Memory B cell (primary cell): Measurements from ENCODE around the gene ADD1.

Source experiments
- ATAC-seq: fragments of 150-1000 bp; cut with Tn5 transposase; 2 replicates; pipeline ENCODE4 v1.10.0; 2021; ENCODE audit warnings: low read depth, mild to moderate bottlenecking, moderate library complexity
- DNase-seq, 2 donors: peaks; one replicate each; pipeline ENCODE4 v3.0.0; 2022; ENCODE audit warnings: low spot score in 2 of 2
- H3K27ac Mint-ChIP-seq: one replicate; pipeline ENCODE4 v1.8.0; 2022; ENCODE audit warnings: mild to moderate bottlenecking, moderate library complexity, mixed read lengths
- H3K27me3 Mint-ChIP-seq: one replicate; pipeline ENCODE4 v1.8.0; 2022; ENCODE audit warnings: mixed read lengths
- H3K36me3 Mint-ChIP-seq: one replicate; pipeline ENCODE4 v1.8.0; 2022; ENCODE audit warnings: mild to moderate bottlenecking, mixed read lengths
- H3K4me1 Mint-ChIP-seq: one replicate; pipeline ENCODE4 v1.8.0; 2022; ENCODE audit warnings: mixed read lengths
- H3K4me3 Mint-ChIP-seq: one replicate; pipeline ENCODE4 v1.8.0; 2022; ENCODE audit warnings: mild to moderate bottlenecking, moderate library complexity, mixed read lengths
- H3K9me3 Mint-ChIP-seq: one replicate; pipeline ENCODE4 v1.8.0; 2022; ENCODE audit warnings: mixed read lengths

The ADD1 gene

GRCh38 chr4:2800691-2801596, 42.7 kb upstream of the ADD1 start:
- DNase-seq = no peak
- Mint-ChIP-seq H3K27me3 (no peaks in the 10 kb centered on the region), H3K4me3 (peak overlapping the region; percentile 62), H3K9me3 (no peaks in the 10 kb centered on the region), H3K36me3 (no peaks in the 10 kb centered on the region), H3K4me1 (peaks cover 44% of the 10 kb centered on the region), H3K27ac (peak overlapping the region; percentile 47)
- ATAC-seq = peak; percentile 65

GRCh38 chr4:2802618-2803531, 40.8 kb upstream of the ADD1 start:
- no peak for ATAC-seq
- no peaks in the 10 kb centered on the region for H3K27me3 Mint-ChIP-seq
- DNase-seq = no peak
- H3K36me3 Mint-ChIP-seq = no peaks in the 10 kb centered on the region
- H3K4me3 Mint-ChIP-seq = no peak overlapping the region
- no peak overlapping the region for H3K27ac Mint-ChIP-seq
- peaks cover 58% of the 10 kb centered on the region for H3K4me1 Mint-ChIP-seq
- H3K9me3 Mint-ChIP-seq = no peaks in the 10 kb centered on the region

DNA sequence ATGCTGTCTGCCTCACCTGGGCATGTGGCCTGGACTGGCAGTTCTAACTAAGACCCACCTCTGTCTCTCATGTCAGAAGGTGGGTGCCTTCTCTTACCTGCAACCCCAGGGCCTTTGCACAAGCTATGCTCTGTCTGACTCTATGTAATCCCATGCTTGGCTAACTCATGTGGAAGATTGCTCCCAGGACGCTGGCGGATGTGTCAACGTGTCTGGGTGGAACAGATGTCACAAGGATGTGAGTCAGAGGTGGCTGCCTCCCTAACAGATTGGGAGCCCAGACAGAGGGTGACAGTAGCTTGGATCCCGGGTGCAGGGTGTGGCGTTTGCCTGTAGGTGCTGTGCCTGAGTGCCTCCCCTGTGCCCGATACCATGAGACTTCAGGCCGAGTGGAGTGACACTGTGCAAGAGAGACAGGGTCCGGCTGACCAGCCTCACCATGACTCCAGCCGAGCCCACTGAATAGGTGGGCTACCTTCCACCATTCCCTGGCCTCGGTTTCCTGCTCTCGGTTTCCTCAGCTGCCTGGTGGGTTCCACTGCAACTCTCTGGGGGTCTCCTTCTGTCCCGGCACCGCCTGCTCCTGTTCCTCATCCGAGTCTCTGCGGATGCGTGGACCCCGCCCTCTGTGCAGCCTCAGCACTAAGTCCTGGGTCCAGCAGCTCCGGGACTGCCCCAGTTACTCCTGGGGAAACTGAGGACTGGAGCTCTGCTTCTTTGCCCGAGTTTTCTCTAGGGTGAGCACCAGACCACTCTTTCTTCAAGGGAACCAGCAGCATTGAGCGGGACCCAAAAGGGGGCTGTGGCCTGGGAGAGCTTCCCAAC, 39.8 kb upstream of the ADD1 start:
- Mint-ChIP-seq H3K27me3 (no peaks in the 10 kb centered on the region), H3K4me1 (peaks cover 53% of the 10 kb centered on the region), H3K27ac (no peak overlapping the region), H3K9me3 (no peaks in the 10 kb centered on the region), H3K4me3 (no peak overlapping the region), H3K36me3 (no peaks in the 10 kb centered on the region)
- ATAC-seq = no peak
- no peak for DNase-seq

- Mint-ChIP-seq H3K36me3 (no peaks in the 10 kb centered on the region), H3K4me3 (no peak overlapping the region), H3K27ac (no peak overlapping the region), H3K9me3 (no peaks in the 10 kb centered on the region), H3K27me3 (no peaks in the 10 kb centered on the region), H3K4me1 (peaks cover 52% of the 10 kb centered on the region)
- DNase-seq (no peak), ATAC-seq (no peak)
These were observed 39.1 kb upstream of the ADD1 start for GRCh38 chr4:2804449-2804972.

- ATAC-seq = no peak
- H3K27ac Mint-ChIP-seq = peak overlapping the region; percentile 77
- H3K4me1 Mint-ChIP-seq = peaks cover 55% of the 10 kb centered on the region
- H3K36me3 Mint-ChIP-seq = no peaks in the 10 kb centered on the region
- no peak for DNase-seq
- H3K27me3 Mint-ChIP-seq = no peaks in the 10 kb centered on the region
- H3K4me3 Mint-ChIP-seq = peak overlapping the region; percentile 60
- no peaks in the 10 kb centered on the region for H3K9me3 Mint-ChIP-seq
These were observed 38.6 kb upstream of the ADD1 start for GRCh38 chr4:2804973-2805501.

- Mint-ChIP-seq H3K27me3 (no peaks in the 10 kb centered on the region), H3K36me3 (no peaks in the 10 kb centered on the region), H3K27ac (peak overlapping the region; percentile 77), H3K4me3 (peak overlapping the region; percentile 60), H3K4me1 (peaks cover 57% of the 10 kb centered on the region), H3K9me3 (no peaks in the 10 kb centered on the region)
- DNase-seq = no peak
- no peak for ATAC-seq
These were observed 37.8 kb upstream of the ADD1 start for GRCh38 chr4:2805712-2806389.

DNA sequence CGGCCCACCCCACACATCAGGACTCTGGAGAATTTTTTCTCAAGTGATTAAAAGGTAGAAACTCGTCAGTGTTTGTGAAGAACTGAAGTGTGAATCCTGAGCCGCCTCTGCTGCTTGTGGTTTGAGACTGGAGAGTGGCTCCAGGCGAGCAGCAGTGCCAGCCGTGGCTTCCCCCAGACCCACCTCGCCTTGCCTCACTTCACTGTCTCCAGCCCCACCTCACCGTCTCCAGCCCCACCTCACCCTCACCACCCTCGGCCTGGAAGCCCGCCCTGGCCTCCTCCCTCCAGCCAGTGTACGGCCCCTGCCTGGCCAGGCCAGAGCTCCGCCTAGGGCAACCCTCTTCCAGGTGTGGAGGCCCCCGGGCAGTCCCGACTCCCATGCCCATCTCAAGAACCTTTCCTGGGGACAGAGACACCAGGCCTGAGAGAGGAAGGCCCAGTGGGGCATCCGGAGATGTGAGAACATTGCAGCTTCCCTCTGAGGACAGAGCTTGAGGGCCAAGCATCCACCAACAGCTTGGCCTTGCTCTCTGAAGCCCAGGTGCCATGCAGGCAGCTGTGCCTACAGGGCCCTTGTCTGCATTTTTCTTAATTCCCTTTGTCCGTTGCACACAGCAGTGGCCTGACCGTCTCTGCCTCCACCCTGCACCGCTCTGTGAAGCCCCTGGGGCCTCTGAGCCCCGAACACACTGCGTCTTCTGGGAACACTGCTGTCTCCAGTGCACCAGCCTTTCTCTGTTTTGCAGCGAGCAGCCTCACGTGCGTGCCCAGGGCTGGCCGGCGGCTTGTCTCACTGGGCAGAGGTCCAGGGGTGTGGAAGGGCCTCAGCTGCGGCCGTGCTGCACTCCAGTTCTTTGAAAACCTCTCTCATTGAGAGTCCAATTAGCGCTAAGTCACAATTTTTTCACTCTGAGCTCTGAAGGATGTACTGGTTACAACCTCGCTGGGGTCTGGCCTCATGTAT, 37.0 kb upstream of the ADD1 start:
- ATAC-seq (peak; percentile 64), DNase-seq (no peak)
- H3K4me1 Mint-ChIP-seq = peaks cover 55% of the 10 kb centered on the region
- peak overlapping the region; percentile 77 for H3K27ac Mint-ChIP-seq
- H3K9me3 Mint-ChIP-seq = no peaks in the 10 kb centered on the region
- peak overlapping the region; percentile 60 for H3K4me3 Mint-ChIP-seq
- no peaks in the 10 kb centered on the region for H3K27me3 Mint-ChIP-seq
- H3K36me3 Mint-ChIP-seq = no peaks in the 10 kb centered on the region

- Mint-ChIP-seq H3K9me3 (no peaks in the 10 kb centered on the region), H3K36me3 (no peaks in the 10 kb centered on the region), H3K27ac (no peak overlapping the region), H3K4me3 (no peak overlapping the region), H3K4me1 (peaks cover 58% of the 10 kb centered on the region), H3K27me3 (no peaks in the 10 kb centered on the region)
- no peak for ATAC-seq
- no peak for DNase-seq
These were observed 36.1 kb upstream of the ADD1 start for GRCh38 chr4:2807571-2807970.

GRCh38 chr4:2808001-2808400, 35.6 kb upstream of the ADD1 start:
- Mint-ChIP-seq H3K27ac (peak overlapping the region; percentile 69), H3K9me3 (no peaks in the 10 kb centered on the region)

DNA sequence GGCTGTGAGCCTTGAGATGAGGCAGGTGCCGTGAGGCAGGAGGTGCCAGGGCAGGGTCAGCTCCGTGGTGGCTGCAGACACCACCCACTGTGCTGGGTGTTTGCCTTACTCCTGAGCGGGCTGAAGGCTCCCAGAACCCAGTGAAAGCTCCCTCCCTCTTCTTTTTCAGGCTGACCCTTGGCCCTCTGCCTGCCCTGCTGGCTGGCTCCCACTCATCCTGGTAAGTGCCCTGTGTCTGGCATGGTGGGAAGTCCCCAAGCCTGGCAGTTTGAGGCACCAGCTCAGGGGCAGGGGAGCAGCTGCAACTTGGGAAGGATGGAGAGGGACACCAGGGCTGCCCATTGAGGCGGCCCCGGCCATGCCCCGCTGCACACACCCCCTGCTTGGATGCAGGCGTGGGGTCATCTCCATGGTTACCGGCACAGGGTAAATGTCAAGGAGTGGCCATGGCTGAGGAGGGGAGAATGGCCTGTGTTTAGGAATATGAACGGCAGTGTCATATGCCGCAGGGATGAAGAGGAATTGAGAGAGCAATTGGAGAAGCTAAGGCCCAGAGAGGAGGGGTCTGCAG, 33.9 kb upstream of the ADD1 start:
- no peak for ATAC-seq
- H3K27me3 Mint-ChIP-seq = no peaks in the 10 kb centered on the region
- no peaks in the 10 kb centered on the region for H3K9me3 Mint-ChIP-seq
- H3K4me3 Mint-ChIP-seq = no peak overlapping the region
- H3K4me1 Mint-ChIP-seq = peaks cover 73% of the 10 kb centered on the region
- peak overlapping the region; percentile 48 for H3K27ac Mint-ChIP-seq
- no peaks in the 10 kb centered on the region for H3K36me3 Mint-ChIP-seq
- no peak for DNase-seq

More at GRCh38 chr4:2808001-2808400, 35.6 kb upstream of the ADD1 start:
- no peak for DNase-seq
- no peaks in the 10 kb centered on the region for H3K36me3 Mint-ChIP-seq
- ATAC-seq = no peak
- peaks cover 62% of the 10 kb centered on the region for H3K4me1 Mint-ChIP-seq
- H3K27me3 Mint-ChIP-seq = no peaks in the 10 kb centered on the region
- no peak overlapping the region for H3K4me3 Mint-ChIP-seq

GRCh38 chr4:2810388-2810787, 33.3 kb upstream of the ADD1 start:
- no peak overlapping the region for H3K4me3 Mint-ChIP-seq
- H3K4me1 Mint-ChIP-seq = peaks cover 68% of the 10 kb centered on the region
- no peaks in the 10 kb centered on the region for H3K27me3 Mint-ChIP-seq
- no peak overlapping the region for H3K27ac Mint-ChIP-seq
- no peak for DNase-seq
- no peak for ATAC-seq
- no peaks in the 10 kb centered on the region for H3K36me3 Mint-ChIP-seq
- no peaks in the 10 kb centered on the region for H3K9me3 Mint-ChIP-seq
